HG02981 (cell line): Measurements from ENCODE around the gene DOCK4.
A peak's percentile ranks its signal among the peaks of the same experiment; 100 is the strongest.

Experiments
- ATAC-seq: cut with Tn5 transposase; IDR thresholded peaks from one replicate; pipeline ENCODE4 v1.9.1; 2021; ENCODE audit warnings: mild to moderate bottlenecking, moderate library complexity; ENCODE audit not compliant: unreplicated experiment

Gene DOCK4

GRCh38 chr7:112162142-112162766 is 43.9 kb downstream of the DOCK4 start:
- ATAC-seq, result no peak

- no peak for ATAC-seq
These were observed 44.7 kb downstream of the DOCK4 start for GRCh38 chr7:112161253-112162141.

- no peak for ATAC-seq
These were observed 45.4 kb downstream of the DOCK4 start for GRCh38 chr7:112160771-112161150.

- no peak for ATAC-seq
These were observed 45.9 kb downstream of the DOCK4 start for GRCh38 chr7:112160130-112160770.

GRCh38 chr7:112159351-112159750 is 46.8 kb downstream of the DOCK4 start:
- no peak for ATAC-seq

GRCh38 chr7:112157072-112157471 is 49.1 kb downstream of the DOCK4 start:
- ATAC-seq, result peak; percentile 66

- no peak for ATAC-seq
These were observed 49.8 kb downstream of the DOCK4 start for GRCh38 chr7:112156412-112156811.

GRCh38 chr7:112154690-112155089 is 51.5 kb downstream of the DOCK4 start:
- no peak for ATAC-seq

GRCh38 chr7:112152186-112152585 is 54.0 kb downstream of the DOCK4 start:
- no peak for ATAC-seq

GRCh38 chr7:112150823-112151641 is 55.2 kb downstream of the DOCK4 start:
- no peak for ATAC-seq

GRCh38 chr7:112149734-112150133 is 56.5 kb downstream of the DOCK4 start:
- no peak for ATAC-seq

GRCh38 chr7:112147793-112148361 is 58.3 kb downstream of the DOCK4 start:
- no peak for ATAC-seq

GRCh38 chr7:112145206-112145605 is 61.0 kb downstream of the DOCK4 start:
- no peak for ATAC-seq

GRCh38 chr7:112144284-112145059 is 61.7 kb downstream of the DOCK4 start:
- no peak for ATAC-seq

- no peak for ATAC-seq
These were observed 62.6 kb downstream of the DOCK4 start for GRCh38 chr7:112143582-112143981.

- ATAC-seq, result no peak
These were observed 63.1 kb downstream of the DOCK4 start for GRCh38 chr7:112143136-112143535.

GRCh38 chr7:112140600-112140999 is 65.6 kb downstream of the DOCK4 start:
- ATAC-seq, result no peak

- ATAC-seq, result no peak
These were observed 67.3 kb downstream of the DOCK4 start for GRCh38 chr7:112138938-112139337.

- ATAC-seq, result no peak
These were observed 67.8 kb downstream of the DOCK4 start for GRCh38 chr7:112138325-112138852.
